GM19468 (cell line): ENCODE data around the gene DNAJC5.

Experiments used
- ATAC-seq: cut with Tn5 transposase; IDR thresholded peaks from one replicate; pipeline ENCODE4 v1.9.1; 2021; ENCODE audit warnings: mild to moderate bottlenecking, moderate library complexity, moderate number of reproducible peaks; ENCODE audit not compliant: unreplicated experiment; ENCODE audit errors: extremely low read depth

DNAJC5 gene

DNA sequence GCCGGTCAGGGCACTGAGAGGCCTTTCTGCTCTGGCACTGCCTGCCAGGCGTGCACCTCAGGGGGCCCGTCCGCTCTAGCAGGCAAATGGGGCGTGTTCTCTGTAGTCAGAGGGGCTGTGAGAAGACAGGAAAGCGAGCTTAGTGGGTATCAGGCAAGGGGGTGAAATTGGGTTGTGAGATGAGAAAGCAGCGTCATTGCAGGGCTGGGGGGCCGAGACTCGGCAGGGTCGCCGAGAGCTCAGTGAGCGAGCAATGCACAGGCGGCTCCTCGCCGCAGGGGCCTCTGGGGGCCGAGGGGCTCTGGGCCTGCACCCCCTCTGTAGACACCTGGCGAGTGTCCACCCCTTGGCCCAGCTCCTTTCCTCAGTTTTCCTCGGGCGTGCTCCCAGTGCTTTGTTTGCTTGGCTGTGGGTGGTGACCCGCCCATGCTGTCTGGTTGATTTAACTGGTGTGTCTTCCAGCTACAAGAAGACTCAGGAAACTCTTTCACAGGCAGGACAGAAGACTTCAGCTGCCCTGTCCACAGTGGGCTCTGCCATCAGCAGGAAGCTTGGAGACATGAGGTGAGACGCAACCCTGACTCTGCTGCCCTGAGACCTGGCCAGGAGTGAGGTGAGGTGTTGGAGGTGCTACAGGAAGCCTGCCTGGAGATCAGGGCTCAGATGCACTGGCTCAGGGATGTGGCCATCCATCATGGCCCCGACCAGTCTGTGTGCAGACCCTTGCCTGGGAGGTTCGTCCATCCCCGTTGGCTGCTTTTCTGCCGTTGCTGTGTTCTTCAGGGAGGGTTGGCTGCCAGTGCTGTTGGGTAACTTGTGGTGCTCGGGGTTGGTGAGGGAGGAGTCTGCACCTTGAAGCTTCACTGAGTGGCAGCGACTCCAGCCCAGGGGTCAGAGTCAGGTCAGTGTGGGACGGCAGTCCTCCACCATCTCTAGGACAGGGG is 12.4 kb upstream of the DNAJC5 start:
- no peak for ATAC-seq

DNA sequence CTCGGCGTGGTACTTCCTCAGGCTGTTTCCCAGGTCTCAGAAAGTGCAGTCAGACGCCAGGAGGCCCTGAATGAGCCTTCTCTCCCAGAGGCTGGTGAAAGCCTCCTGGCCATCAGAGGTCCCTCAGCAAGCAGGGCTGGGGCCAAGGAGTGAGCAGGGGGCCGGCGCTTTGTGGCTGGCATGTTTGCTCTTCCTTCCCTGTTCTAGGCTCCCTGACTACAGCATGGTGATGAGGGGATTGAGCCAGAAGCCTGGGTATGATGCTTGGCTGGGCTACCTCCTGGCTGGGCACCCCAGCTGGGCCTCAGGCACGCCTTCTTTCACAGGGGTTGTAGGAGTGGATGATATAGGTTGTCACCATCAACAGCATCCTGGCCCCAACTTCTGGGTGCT is 11.7 kb upstream of the DNAJC5 start:
- no peak for ATAC-seq

- no peak for ATAC-seq
Observed at GRCh38 chr20:63884506-63885263, 10.2 kb upstream of the DNAJC5 start.

GRCh38 chr20:63885264-63886053 is 9.5 kb upstream of the DNAJC5 start:
- ATAC-seq, result no peak

GRCh38 chr20:63886054-63886419 is 8.9 kb upstream of the DNAJC5 start:
- ATAC-seq, result no peak

- ATAC-seq, result no peak
Observed at GRCh38 chr20:63886921-63887320, 8.0 kb upstream of the DNAJC5 start.

DNA sequence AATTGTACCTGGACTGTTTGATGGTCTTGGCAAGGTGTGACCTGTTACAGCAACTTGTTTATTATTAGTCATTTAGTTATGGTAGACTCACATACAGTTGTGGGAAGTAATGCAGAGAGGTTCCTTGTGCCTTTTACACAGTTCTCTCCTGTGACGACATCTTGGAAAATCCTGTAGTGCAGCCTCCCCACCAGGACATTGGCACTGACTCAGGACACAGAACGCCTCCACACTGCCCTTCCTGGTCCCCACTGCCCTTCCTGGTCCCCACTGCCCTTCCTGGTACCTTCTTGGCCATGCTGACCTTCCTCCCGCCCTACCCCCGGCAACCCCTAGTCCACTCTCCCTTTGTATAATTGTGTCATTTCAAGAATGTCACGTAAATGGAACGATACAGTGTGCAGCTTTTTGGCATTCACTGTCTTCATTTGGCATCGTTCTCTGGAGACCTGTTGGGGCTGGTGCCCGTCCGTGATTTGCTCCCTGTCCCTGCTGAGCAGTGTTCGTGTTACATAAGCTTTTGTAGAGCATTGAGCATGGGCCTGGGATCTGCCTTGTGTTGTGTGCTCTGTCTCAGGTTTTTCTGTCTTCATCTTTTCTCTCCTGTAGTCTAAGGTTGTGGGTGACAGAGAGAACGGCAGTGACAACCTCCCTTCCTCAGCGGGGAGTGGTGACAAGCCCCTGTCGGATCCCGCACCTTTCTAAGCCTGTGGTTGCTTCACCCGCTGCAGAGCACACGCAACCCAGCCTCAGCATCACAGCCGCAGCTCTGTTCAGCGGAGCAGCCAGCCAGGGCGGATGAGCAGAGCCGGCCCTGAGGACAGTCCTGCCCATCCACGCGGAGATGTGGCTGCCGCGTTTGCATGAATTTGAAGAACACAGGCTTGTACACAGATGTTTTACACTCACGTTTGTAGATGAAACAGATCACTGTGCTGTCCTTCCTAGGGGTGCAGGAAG is 5.4 kb upstream of the DNAJC5 start:
- ATAC-seq, result no peak

DNA sequence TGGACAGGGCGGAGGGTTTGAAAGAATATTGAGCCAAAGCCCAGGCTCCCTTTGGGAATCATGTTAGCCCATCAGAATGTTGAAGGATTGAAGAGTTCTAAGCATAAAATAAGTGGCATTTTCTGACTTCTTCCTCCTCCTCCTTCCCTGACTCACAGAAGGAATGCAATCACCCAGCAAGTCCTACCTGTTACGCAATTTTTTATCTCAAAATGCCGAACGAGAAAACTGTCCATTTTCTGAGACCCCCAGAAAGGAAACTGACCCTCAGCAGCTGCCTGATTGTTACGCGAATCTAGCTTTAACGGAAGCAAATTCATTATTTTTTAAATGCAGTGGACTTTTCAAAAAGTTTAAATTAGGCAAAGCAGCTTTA is 4.7 kb upstream of the DNAJC5 start:
- ATAC-seq, result no peak

DNA sequence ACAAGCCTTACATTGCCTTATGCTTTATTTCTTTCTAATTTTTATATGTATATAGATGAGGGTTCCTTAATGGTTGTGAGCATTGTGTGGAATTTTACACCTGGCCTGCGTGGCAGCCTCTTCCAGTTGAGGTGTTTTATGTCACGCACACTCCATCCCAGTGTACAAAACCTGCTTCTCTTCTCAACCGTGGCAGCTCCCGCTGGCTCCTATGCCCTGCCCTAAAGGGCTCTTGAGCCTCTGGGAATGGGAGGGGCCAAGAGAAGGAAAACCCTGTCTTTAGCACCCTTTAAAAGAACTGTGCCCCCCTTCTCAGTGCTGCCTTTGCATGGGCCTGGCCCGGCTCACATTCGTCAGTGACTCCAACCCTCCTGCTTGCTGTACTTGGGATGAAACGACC is 4.3 kb upstream of the DNAJC5 start:
- ATAC-seq, result no peak

- no peak for ATAC-seq
Observed at GRCh38 chr20:63891061-63892002, 3.6 kb upstream of the DNAJC5 start.

DNA sequence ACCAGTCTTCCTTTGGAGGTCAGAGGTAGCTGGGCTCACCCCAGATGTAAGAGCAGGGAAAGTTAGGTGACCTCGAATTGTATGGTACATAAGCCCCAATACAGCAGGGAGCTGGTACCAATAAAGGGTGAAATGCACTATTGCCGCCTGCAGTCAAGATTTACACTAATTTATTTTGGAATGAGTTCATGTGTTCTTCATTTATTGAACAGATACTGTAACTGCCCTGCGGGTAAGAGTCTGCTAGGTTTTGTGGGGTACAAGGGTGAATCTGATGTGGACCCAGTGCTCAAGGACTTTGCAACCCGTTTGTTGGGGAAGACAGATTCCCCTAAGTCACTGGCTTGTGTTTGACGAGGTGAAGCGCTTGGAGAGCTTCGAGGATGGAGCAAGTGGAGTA is 2.5 kb upstream of the DNAJC5 start:
- ATAC-seq, result no peak

DNA sequence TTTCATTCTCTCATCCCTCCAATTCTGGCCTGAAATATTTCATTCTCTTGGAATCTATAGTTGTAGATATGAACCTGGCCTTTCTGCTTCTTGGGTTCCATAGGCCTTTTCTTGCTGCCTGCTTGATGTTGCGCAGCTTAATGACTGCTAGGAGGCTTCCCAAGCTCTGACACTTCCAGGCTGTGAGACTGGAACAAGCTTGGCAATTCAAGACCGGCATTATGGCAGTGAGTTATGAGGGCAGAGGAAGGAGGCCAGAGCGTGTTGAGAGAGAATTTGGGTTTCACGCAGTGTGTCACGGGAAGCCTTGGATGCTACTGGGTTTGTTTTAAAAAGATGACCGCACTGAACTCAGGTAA is 948 bp upstream of the DNAJC5 start:
- ATAC-seq, result no peak

- no peak for ATAC-seq
Observed at GRCh38 chr20:63895202-63895951, 451 bp downstream of the DNAJC5 start.

DNA sequence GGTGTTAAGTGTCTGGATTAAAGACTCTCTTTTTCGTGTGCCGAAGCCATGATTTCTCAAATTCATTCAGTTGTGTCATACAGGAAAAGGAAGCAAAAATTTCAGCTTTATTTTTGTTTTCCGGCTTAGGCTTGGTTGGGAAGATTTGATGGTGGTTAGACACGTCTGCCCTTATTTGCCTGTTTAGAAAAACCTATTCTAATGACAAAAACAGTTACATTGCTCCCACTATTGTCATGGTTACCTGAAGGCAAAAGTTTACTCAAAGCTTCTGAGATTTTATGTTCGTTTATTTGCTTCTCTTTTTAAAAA is 982 bp downstream of the DNAJC5 start:
- ATAC-seq, result no peak

DNA sequence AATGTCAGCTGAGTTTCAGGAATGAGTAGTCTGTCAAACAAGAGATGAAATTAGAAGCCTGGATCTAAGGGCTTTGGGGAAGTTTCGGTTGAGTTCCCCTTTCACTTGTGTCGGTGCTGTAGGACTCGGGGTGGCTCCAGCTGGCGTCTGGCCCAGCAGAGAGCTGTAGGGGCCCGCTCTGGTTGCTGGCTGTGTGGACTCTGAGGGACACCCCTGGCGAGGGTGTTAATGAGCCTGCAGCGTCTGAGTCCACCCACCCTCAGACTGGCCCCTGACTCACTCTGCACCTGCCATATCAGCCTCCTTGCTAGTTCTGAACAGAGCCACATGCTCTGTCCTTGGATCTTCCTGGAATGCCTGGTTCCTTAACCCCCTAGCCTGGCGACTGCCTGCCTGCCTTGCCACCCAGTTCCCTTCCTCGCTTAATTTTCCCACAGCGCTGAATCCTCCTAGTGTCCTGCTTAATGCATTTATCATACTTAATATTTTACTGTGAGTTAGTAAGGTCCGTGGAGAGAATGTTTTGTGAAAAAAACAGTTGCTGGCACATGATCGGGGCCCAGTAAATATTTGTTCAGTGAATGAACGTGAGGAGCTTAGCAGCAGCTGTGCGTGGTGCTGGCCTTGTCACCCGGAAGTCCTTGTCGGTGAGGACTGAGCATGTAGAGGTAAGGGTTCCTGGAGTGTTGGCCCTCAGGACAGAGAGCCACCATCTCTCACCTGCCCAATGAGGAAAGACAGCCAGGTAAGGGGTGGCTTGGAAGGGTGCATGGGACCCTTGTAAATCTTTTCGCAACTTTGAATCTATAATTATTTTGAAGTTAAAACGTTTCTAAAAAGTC is 1.6 kb downstream of the DNAJC5 start:
- ATAC-seq, result no peak

DNA sequence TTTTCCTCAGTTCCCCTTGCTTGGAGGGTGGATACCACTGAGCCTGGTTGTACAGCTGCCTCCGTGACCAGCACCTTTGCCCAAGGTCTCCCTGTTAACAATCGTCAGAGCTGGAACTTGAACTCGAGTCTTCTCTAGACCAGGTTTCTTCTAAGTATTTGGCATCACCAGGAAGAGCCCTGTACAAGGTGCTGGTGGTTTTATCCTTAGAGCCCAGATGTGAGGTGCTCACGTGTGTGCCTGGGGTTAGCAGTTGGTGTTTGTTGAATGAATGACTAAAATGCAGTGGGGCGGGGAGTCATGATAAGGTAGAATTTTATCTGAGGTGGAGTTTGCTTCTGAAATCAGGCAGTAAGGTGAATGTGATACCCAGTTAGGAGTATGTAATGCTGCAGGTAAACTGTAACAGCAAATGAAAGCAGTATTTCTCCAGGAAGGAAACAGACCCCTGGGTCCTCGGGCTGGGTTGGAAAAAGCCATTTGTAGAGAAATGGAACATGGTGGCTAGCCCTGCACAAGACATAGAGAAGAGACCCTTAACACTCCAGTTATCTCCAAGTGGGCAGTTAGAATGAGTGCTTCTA is 3.1 kb downstream of the DNAJC5 start:
- no peak for ATAC-seq
